ENCODE measurements around the gene FTO.

The FTO gene

DNA sequence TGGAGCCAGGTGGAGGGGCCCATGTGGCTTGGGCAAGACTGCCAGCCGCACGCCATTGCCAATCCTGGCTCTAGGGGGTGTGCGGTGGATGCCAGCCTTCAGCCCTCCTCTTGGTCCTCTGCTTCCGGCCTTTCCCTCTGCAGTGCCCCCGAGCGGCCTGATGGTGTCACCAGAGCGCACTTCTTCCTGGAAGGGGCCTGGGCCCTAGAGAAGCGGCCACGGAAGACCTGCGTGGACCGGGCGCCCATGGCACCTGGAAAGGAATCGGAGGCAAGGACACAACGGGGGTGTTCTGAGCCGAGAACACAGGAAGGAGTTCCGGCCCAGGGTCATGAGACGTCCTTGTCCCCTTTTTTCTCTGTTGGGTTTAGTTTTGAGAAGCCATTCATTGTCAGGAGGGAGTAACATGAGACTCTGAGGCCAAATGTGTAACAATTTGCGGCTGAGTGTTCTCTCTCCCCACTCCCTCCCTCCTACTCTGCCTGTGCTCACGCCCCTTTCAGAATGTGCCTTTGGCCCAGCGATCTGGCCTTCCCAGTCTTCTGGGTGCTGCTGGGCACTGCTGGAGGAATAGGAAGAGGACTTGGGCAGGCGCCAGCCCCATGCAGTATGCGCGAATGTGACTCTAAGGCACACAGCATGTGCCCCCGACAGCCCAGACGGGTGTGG is 489.8 kb downstream of the FTO start:
- peak; percentile 68 for DNase-seq

DNA sequence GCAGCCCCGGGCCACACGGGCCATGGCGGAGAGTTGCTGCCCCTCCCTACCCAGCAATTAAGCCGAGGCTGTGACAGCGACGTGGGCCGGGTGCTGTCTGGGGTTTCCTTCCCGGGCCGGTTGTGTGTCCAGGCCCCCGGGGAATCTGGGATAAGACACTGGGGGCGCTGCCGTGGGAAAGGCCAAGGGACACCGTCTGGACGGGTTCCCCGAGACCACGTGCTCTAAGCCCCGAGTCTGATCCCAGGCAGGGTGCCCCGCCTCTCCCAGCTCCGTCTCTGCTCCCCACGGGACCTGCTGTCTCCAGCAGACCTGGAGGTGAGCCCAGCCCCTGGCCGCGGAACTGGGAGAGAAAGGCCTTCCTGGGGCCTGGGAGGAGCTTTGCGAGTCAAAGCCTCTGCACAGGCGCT is 490.4 kb downstream of the FTO start:
- DNase-seq = no peak

DNA sequence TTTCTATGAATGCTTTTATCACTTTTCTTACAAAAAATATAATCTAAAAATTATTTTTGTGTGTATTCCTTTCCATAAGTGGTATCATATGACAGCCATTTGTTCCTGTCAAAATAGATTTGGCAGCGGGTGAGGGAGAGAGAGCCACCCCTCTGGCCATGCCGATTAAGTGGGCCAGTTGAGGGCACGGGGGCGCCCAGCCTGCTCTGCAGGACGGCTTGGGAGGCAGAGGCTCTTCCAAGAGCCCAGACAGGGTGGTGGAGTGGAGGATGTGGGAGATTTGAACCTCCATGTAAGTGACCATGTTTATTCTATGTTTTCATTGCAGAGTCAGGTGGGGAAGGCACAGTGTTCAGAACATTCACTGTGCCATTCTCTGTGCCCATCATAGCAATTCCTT is 493.8 kb downstream of the FTO start:
- DNase-seq = no peak

DNA sequence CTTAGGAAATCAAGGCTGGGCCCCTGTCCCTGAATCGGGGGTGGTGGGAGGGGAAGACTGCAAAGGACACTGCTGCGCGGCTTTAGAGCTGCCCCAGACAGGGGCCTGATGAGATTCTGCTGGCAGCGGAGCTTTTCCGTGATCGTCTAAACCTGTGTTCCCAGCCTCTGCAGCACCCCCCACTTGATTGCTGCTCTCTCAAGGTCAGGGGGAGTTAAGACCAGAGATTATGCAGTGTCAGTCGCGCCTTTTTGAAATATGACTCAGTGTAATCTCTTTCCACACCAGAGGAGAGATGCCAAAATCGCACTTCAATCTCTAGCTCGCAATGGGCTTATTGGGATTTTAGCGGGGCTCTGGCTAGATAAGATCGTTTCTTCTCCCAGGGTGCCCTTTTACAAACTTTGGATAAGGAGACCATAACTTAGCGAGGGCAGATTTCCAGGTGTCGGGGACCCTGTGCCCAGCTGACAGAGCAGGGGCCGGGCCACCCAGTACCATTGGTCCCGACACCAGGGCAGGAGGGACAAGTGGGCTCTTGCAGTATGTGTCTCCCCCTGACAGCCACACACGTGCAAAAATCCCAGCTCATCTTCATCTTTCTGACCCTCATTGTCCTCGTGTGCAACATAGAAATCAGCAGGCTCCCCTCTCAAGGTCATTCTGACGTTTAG is 495.7 kb downstream of the FTO start:
- no peak for DNase-seq

DNA sequence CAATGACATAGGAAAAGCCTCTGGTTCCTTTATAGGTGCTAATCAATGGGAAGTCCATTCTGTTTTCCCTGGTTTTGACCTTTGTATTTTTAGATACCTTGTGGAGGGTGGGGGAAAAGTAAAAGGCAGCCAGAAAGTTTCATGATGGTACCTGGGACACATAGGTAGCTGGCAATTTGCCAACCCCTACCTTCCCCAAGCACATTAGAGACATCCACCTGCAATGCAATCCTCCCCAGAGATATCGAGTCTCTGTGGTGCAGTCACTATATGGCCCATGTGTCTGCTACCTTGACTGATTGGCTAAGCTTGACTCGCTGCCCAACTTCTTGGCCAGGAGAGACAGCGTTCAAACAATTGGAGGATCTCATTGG is 496.2 kb downstream of the FTO start:
- no peak for DNase-seq

DNA sequence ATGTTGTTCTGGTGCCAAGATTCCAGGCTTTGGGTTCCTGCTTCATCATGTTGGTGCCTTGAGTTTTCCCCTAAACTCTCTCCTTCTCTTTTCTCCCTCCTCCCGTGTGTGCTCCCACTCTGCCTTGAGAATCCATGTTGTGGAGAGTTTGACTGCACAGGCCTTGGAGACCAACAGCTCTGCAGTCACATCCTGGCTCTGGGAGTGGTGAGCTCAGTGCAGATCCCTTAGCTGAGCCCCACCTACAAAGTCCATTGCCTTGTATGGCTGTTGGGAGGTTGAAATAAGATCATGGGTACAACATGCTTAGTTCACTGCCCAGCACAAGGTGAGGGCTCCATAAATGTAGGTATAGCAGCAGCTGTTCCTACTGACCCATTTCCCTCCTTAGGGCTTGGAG is 496.8 kb downstream of the FTO start:
- no peak for DNase-seq

DNA sequence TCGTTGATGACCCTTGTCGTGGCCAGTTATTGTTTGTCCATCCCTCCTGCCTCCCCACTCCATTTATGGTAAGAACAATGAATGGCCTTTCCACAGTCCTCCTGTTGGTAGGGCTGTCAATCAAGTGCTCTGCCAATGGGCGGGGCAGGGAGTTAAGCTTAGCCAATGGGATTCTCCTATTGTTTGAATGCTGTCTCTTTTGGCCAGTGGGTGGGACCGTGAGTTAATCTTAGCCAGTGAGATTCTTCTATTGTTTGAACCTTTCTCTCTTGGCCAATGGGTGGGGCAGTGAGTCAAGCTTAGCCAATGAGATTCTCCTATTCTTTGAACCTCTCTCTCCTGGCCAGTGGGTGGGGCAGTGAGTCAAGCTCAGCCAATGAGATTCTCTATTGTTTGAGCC is 497.2 kb downstream of the FTO start:
- no peak for DNase-seq

Measured in DMS79 (cell line).